ENCODE data around the gene ZNF385B.

Gene ZNF385B

GRCh38 chr2:179432751-179433150 lies 428.7 kb downstream of the ZNF385B start:
- DNase-seq, result no peak

- DNase-seq, result no peak
Measured at GRCh38 chr2:179429597-179429996, 431.8 kb downstream of the ZNF385B start.

GRCh38 chr2:179429060-179429471 lies 432.3 kb downstream of the ZNF385B start:
- DNase-seq, result no peak

GRCh38 chr2:179428649-179429048 lies 432.8 kb downstream of the ZNF385B start:
- DNase-seq, result no peak

GRCh38 chr2:179427065-179427464 lies 434.3 kb downstream of the ZNF385B start:
- no peak for DNase-seq

GRCh38 chr2:179424571-179424970 lies 436.8 kb downstream of the ZNF385B start:
- DNase-seq, result no peak

GRCh38 chr2:179422037-179422643 lies 439.3 kb downstream of the ZNF385B start:
- peak; percentile 53 for DNase-seq

- no peak for DNase-seq
Measured at GRCh38 chr2:179417436-179417949, 443.9 kb downstream of the ZNF385B start.

GRCh38 chr2:179412112-179412511 lies 449.3 kb downstream of the ZNF385B start:
- no peak for DNase-seq

GRCh38 chr2:179410552-179411356 lies 450.7 kb downstream of the ZNF385B start:
- peak; percentile 43 for DNase-seq

GRCh38 chr2:179403624-179404023 lies 457.8 kb downstream of the ZNF385B start:
- no peak for DNase-seq

GRCh38 chr2:179393481-179393880 lies 467.9 kb downstream of the ZNF385B start:
- no peak for DNase-seq
